Activated T-cell treated with anti-CD3 and anti-CD28 coated beads for 1 hour (primary cell): ENCODE results near the gene HOXC12.

ENCODE experiments used
- DNase-seq: peaks from one replicate; pipeline ENCODE4 v3.0.0-alpha.2; 2020; ENCODE audit warnings: low read depth

Gene HOXC12

DNA sequence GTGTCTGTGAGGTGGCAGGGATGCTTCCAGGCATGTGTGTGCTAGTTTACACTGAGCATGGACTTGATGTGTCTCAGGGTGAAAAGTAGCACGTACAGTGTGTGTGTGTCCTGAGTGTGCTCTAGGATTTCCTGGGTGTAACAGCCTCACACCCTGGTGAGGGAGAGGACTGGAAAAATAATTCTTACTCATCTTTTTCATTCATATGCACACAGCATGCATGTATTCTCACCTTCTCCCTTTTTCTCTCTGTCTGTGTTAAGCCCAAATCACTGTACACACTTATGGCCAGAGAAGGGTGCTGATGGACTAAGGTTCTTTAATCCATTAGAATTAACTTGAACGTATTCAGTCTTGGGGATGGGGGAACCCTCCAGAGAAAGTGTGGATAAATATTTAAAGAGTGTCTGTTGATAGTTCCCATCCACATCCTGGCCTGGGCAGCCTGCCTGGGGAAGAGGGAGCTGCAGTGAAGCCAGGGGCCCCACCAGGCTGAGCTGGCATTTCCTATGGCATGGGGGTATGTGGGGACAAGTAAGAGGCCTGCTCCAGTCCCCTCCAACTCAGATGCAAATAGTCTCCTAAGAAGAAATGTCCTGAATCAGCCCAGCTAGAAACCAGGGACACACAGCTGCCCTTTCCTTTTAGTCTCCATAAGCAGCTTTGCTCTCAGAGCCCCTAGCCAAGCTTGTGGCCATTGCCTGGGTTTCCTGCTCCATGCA lies 53.0 kb downstream of the HOXC12 start:
- DNase-seq = no peak

- no peak for DNase-seq
These were observed 53.5 kb downstream of the HOXC12 start for GRCh38 chr12:54008260-54008552.
